Stimulated activated CD4-positive, alpha-beta T cell treated with anti-CD3 and anti-CD28 coated beads, Interleukin-12 subunit alpha, Interleukin-12 subunit beta, amount 100 ng/mL, for 48 hours (primary cell): ENCODE data around the gene IL16.

Experiments used
- DNase-seq, 3 donors: peaks; one replicate each; pipeline ENCODE4 v3.0.0-alpha.2; 2020; ENCODE audit warnings: low read depth in 2 of 3, low spot score in 1 of 3

IL16 gene

DNA sequence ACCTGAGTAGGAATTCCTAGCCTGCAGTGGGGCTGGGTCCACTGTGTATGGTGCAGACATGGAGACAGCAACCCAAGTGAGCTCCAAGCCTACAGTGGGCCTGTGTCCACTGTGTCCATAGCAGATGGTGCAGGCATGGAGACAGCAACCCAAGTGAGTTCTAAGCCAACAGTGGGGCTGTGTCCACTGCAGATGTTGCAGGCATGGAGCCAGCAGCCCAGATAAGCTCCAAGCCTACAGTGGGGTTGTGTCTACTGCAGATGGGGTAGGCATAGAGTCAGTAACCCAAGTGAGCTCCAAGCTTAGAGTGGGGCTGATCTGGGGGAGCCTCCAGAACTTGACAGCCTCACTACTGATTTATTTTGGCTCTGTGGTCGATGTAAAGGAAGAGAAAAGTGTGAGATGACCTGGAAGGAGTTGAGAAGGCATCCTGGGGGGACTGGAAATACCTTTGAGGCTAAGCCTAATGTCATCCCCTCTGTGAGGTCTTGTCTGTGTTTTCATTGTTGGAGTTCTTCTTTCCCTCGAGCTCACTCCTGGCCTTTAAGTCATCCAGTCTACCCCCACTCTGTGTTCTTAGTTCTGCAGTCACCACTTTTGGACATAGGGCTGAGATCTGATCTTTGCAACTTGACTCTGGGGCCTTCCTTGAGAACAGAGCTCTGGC, 22.4 kb upstream of the IL16 start:
- DNase-seq: no peak

DNA sequence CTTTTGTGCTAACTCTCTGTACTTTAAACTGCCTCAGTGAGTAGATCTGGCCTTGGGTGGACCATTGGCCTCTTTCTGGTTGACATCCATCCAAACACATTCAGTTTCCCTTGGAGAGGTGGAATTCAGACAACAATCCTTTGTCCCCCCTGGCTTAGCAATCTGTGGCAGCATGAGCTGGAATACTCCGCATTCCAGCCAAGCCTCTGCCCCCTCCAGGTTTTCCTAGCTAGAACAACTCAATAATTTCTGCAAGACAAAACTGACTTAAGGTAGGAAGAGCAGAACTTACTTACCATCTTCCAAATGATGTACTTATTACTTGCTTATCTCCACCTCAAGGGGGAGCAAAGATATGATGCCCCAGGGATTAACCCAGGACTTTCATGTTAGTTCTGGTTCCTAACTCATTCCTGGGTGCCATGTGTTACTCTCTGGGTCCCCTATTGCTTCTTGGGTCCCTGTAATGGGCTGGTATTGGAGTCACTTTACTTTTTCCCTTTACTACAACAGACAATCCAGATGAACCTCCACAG, 21.8 kb upstream of the IL16 start:
- DNase-seq: no peak

DNA sequence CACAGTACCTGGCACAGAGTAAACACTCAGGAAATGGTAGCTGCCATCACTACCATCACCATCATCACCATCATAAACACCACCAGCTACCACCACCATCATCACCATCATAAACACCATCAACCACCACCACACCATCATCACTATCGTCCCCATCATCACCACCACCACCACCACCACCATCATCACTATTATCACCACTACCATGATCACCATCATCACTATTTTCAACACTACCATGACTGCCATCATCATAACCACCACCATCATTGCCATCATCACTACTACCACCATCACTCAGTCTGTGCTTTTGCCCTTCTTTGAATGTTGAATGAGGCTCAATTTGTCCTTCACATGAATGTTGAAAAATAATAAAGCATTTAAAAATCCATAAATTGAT, 21.2 kb upstream of the IL16 start:
- no peak for DNase-seq

DNA sequence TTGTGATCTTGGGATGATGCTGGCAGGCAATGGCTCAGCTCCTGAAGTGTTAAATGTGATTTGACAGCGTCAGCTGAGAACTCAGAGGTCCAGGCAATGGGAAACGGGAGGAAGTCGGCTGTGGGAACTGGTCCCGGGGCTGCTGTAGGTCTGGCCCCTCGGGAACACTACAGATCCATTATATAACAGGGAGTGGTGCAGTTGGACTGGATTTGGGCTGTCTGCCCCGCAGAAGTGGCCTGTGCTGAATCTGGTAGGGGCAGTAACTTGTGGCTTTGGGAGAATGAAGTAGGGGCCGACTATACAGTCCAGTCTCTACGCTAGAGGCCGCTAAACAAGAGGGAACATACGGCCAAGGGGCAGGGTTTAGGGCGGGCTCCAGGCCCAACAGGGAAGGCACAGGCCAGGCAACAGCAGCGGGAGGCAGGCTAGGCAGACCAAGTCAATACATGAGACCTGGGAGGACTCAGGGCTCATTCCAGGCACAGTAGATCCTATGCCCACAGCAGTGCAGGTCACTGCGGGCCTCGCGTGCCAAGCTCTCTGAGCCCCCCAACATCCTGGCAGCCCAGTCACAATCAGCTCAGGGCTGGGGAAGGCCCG, 20.3 kb upstream of the IL16 start:
- no peak for DNase-seq

DNA sequence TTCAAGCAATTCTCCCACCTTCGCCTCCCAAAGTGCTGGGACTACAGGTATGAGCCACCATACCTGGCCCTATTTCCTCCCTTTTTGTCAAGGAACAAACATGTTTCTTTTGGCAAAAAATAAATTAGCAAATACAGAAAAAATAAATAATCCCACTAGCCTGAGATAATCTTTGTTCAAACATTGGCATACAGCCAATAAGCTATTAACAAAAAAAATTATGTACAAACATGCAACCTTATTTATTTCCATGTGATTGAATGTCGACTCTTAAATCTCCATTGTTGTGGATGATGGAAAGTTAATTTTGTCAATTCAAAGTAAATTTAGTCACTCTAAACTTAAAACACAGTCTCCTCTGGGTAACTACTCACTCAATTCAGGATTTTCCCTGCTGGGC, 18.3 kb upstream of the IL16 start:
- no peak for DNase-seq

DNA sequence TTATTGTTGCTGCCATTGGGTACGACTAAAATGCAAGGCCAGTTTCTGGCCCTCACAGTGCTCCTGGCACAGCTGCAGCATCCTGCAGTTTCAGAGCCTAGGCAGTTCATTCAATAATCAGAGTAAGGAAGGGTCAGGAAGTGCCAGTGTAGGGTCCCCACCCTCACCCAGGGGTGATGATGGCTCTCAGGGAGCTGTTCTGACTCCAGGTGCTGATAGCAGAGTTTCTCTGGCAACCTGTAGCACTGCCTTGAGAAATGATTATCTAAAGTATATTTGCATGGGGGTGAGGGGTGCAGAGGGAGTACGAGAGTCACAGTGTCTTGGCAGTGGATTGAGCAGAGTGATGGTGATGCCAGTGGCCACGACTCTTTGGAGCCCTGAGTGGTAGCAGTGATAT, 15.5 kb upstream of the IL16 start:
- no peak for DNase-seq

DNA sequence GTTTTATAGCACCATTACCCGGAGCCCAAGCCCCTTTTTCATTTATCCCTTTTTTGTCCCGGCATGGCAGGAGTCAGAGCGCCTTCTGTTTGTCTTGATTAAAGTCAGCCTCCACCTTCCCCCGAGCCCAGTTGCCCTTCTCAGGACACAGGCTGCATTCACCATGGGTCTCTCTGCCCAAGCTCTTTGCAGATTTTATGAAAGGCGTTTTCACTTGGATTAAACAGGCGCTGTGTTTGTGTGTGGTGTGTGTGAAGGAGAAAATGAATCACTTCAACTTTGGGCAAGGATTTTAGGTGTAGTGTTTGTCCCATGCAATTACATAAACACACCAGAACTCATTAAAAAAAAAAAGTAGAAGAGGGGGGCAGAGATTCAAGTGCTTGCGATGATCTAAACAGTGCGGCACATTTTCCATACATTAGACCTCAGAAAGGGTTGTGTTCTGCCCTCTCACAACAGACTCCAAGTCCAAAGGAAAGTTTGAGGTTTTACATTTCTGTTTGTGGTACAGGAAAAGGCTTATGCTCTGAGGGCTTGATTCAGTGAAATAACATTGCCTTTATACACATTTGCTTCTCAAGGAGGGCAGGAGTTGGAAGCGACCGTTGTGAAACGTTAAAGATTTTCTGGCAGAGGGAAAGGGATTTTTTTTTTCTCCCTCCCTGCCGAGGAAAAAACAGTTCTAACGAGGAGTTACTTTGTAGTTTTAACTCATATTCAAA, 14.5 kb upstream of the IL16 start:
- DNase-seq: no peak

DNA sequence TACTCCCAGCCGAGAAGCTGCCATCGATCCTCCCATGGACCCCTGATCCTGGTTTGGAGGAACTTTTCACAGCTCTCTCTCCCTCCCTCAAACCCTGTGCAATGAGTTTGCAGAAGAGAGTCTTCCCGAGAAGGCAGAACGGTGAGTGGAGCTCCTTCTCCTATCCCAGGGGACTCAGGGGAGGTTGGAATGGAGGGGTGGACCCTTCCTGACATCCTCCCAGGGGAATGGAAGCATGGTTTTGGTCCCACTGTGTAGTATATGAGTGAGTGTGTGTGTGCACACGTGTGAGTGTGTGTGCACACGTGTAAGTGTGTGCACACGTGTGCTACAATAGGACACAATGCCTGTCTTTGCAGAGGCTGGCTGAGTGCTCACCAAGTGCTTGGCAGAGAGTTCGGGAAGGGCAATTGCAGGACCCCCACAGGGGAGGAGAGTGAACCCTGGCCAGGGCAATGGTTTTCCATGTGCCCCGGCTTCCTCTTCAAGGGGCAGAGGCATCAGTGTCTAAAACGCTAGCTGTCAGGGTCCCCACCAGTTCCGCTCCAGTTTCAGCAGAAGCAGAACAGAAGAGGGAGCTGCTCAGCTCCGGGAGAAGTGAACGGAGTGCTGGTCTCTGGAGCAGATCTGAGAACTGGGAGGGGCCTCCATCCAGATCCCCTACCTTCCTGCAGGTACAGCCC, 13.8 kb upstream of the IL16 start:
- DNase-seq: no peak

DNA sequence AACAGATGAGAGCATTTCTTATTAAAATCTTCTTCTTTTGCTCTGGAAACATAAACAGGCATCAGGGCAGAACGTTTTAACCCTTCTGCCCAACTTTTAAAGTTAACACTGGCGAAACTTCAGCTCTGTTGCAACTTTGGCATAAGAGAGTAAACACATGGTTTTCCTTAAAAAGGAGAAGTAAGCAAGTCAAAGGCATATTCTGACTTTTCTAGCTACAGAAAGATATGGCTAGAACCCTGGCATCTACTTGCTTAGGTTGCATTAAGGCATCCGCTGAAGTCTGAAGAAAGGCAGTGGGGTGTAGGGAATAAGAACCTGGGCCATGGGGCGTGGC, 13.3 kb upstream of the IL16 start:
- DNase-seq: no peak

DNA sequence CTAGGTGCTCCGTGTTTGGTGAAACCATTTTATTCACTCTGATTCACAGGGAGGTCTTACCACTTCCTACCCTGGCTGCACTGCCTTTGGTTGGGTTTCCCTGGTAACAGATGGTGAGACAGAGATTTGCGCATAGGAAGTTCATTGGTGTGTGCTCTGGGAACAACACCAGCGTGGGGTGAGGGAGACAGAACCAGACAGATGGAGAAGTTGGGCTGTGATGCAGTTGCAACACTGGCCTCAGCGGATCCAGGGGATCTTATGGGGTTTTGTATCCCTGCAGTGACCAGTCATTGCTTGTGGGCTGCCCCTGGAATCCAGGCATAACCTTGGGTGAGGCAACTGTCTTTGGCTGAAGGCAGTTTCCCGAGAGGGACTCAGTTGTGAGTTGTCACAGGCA, 12.5 kb upstream of the IL16 start:
- no peak for DNase-seq

DNA sequence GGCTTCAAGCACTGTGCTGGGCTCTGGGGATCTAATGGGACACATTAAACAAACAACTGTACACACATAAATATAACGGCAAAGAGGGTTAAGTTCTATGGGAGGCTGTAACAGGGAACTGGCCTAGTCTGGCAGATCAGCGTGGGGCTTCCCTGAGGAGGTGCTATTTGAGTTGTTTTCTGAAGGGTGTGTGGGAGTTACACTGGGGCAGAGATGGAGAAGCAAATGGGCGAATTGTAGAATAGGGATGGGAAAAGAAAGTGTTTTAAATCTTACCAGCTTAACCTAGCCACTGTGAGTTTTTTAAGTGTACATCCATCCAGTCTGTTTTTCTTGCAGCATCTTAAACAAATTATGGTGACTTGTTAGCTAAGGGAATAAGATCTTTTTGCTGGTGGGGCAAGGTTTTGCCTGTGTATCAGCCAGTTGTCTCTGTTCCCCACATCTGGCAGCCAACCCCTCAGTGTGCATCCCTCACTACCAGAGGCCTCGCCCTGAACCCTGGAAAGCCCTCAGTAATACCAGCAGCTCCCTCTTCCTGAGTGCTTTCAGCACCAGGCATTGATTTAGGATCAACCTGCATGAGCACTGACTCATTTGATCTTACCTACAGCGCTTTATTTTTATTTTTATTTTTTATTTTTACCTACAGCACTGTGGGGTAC, 10.9 kb upstream of the IL16 start:
- no peak for DNase-seq

DNA sequence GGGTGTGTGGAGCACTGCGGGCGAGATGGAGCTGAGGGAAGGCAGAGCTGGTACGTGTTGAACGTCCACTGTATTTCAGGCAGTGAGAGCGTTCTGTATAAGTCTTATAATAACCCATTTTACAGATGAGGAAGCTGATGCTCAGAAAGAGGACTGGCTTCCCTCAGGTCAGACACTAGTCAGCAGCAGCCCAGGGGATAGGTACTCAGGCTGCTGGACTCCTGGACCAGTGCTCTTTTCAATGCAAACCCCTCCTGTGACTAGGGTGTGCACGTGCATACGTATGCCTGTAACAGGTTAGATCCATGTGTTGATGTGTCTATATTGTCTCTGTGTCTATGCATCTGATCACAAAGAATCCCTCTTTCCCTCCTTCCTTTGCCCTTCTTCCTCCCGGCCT, 8.3 kb upstream of the IL16 start:
- DNase-seq: no peak

DNA sequence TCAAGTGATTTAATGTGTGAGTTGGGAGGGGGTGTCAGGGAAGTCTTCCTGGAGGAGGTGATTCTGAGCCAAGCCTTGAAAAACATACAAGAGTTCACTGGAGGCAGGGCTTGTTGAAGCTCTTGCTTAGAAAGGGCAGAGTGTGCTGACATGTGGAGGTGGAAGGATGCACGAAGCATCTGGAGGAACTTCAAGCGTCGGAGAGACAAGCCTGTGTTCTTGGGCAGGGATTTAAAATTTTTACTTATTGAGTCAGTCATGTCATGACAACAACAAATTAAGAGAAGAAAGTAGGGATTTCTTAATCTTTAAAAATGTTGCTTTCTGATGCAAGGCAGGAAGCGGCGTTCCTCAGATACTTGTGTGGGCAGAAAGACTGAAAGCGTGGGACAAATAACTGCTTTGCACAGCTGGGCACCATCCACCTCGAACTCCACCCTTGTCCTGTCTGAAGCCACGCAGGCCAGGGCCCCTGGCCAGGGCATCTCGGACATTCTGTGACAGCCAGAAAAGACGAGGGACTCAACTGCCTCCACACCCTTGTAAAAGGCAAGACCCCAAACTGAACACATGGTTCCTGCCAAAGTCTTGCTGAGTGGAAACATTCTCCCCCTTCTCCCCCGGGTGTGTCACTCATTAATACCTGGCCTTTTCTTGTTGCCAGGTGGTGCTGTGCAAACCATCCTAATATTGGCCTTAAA, 6.9 kb upstream of the IL16 start:
- no peak for DNase-seq

DNA sequence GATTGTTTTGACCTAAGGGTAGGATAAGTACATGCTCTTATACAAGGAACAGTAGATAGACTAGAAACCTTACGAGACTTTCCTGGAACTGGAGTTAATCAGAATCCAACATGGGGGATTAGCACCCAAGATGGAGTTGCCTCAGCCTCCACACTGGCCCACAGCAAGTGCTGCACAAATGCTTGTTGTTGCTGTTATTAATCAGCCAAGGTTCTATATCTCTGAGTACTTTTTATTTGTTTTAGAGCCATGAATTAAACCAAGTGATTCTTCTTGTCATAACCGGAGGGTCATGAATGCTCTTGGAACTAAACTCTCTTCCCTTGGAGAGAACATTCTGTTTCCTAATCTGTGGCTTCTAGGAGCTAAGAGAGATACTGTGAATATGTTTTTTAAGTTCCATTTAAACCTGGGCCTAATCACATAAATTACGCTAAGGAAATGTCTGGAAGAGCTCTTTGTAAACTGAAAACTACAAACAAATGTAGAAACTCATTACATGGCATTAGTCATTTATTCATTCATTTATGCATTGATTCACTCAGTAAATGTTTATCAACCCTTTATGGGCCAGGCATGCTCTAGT, 5.7 kb upstream of the IL16 start:
- DNase-seq: no peak

DNA sequence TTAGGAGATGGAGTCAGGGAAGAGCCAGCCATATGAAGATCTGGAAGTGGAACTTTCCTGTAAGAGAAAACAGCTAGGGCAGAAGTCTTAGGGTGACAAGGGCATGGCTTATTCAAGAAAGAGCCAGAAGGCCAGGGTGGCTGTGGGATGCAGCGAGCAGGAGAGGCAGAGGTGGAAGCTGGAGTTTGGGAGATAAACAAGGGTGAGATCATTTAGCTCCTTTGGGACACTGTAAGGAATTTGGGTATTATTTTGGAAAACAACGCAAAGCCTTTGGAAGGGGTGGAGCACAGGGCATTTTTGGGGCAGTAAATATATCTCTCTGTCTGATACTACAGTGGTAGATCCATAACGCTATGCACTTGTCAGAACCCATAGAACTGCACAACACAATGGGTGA, 5.0 kb upstream of the IL16 start:
- DNase-seq: no peak

DNA sequence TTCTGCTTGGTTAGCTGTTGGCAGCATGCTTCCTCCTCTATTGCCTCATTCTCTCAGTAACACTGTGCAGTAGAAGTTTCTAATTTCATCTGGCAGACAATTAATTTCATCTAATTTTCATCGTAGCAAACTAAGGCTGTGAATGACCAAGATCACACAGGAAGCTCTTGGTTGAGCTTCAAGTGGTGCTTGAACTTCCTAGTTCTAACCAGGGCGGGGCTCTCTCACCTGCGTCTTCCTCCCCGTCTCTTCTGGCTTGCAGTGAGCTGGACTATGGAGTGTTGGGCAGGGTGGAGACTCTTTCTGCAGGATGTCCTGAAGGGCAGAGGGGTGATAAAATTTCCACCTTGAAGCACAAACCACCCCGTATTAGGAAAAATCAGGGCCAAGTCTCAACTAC, 2.0 kb upstream of the IL16 start:
- no peak for DNase-seq

DNA sequence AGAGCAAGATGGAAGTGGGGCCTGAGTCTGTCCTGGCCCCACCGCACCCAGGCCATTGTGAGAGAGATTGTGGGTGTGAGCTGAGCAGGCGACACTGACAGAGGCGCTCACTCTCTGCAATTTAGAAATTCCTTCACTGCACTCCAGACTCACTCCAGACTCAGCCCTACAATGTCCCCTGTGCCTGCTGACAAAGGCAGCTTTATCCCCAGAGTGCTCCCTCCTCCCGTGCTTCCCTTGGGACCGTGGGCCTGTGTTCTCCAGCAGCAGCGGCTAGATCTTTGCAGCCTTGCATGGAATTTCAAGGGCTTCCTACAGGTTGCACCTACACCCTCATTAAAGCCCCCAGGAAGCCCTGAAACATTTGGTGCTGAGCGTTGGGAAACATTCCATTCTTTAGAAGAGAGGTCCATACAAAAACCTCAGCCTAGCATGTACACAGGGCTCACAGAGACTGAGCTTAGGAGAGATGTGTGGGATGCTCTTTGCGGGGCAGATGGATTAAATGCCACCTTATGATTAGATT, 1.3 kb upstream of the IL16 start:
- DNase-seq: no peak

DNA sequence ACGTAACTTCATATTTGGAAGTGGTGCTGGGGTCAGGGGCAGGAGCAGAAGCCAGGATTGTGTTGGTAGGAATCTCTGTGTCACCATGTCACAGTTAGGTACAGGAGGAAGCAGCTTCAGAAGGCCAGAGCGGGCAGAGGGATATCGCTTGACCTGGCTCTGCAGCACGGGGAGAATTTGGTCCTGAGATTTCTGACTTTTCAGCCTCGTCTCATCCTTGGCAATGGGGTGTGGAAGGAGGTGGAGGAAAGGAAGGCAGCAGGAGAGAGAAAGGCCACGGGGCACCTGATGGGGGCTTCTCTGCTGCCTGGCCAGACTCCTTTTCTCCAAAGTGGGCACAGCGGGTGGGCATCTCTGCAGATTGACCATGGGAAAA, 564 bp downstream of the IL16 start:
- no peak for DNase-seq

DNA sequence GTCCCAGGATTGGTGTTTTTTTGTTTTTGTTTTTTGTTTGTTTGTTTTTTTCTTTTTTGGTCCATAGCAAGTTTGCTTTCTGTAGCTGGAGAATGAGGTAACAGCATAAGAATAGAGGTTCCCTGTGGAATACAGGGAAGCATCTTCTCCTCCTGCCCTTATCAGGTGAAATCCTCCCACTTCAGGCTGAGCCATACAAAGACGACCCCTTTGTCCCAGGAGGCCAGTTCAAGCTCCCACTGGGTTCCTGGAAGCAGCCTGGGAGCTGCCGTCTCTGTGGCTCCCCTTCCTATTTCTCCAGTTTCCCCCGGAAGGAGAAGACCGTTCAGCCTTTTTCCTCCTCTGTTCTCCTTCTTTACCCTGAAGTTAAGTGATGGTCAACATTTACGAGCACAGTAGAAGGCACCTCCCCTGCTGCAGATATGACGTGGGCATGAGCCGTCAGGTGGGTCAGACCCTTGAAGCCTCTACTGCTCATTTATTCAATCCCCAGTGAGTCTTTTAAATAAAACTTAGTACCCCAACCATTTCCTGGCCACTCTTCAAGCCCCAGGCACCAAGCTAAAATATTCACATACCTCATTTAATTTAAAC, 1.1 kb downstream of the IL16 start:
- DNase-seq: no peak
